ENCODE data around the gene GTF2H4. TPM values are rescaled to one million over a fixed set of nuclear protein-coding genes. Genes with fewer than 3 reads are reported as not detected.

The GTF2H4 gene
- total and polyA plus RNA-seq, 10 of the 15 experiments (the other 5 are each of a cell fraction or from before 2014, with no cell fraction given), result 1.1 to 43.8 (median 18.9) TPM

DNA sequence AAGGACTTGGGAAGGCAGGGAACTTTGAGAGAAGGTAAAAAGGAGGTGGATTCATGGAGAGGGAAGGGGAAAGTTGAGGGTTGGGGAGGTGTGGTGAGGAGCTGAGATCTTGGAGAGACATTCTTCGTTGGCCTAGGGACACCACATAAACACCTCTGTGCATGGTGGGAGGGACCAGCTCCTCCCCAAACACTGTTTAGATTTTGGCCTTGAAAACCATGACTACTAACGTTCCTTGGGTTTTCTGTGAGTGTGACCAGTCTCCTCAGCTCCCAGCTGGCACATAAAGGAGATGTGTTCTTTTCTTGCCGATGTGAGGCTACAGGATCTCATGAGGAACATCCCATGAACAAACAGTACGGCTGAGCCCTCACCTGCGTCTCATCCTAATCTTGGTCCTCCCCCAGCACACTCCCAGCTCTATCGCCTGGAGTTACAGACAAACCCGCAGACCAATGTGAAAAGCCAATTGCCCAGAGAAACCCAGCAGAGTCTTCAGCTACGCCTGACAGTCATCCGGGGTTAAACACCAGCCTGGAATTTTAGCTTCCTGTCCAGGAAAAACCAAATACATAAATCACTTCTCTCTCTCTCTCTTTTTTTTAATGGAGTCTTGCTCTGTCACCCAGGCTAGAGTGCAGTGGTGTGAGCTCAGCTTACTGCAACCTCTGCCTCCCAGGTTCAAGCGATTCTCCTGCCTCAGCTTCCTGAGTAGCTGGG lies 45.7 kb upstream of the GTF2H4 start (continued):
- TF ChIP-seq ESRRA (IDR thresholded peaks at IDR 0.05; ENCODE audit: low read length) (no peak), SMAD5 (IDR thresholded peaks at IDR 0.05; ENCODE audit: low read depth) (no peak), NFIC (IDR thresholded peaks at IDR 0.05; ENCODE audit: low read depth, low read length) (no peak), NRF1 (conservative IDR thresholded peaks at IDR 0.05; ENCODE audit: low read depth, low read length) (no peak)
- TF ChIP-seq, protein P1, sequence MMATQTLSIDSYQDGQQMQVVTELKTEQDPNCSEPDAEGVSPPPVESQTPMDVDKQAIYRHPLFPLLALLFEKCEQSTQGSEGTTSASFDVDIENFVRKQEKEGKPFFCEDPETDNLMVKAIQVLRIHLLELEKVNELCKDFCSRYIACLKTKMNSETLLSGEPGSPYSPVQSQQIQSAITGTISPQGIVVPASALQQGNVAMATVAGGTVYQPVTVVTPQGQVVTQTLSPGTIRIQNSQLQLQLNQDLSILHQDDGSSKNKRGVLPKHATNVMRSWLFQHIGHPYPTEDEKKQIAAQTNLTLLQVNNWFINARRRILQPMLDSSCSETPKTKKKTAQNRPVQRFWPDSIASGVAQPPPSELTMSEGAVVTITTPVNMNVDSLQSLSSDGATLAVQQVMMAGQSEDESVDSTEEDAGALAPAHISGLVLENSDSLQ (IDR thresholded peaks at IDR 0.05), result no peak
- TF ChIP-seq, protein P2, sequence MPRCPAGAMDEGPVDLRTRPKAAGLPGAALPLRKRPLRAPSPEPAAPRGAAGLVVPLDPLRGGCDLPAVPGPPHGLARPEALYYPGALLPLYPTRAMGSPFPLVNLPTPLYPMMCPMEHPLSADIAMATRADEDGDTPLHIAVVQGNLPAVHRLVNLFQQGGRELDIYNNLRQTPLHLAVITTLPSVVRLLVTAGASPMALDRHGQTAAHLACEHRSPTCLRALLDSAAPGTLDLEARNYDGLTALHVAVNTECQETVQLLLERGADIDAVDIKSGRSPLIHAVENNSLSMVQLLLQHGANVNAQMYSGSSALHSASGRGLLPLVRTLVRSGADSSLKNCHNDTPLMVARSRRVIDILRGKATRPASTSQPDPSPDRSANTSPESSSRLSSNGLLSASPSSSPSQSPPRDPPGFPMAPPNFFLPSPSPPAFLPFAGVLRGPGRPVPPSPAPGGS (IDR thresholded peaks at IDR 0.05; ENCODE audit: borderline replicate concordance, insufficient read depth, low read depth, low read length, poor library complexity, severe bottlenecking), result no peak

DNA sequence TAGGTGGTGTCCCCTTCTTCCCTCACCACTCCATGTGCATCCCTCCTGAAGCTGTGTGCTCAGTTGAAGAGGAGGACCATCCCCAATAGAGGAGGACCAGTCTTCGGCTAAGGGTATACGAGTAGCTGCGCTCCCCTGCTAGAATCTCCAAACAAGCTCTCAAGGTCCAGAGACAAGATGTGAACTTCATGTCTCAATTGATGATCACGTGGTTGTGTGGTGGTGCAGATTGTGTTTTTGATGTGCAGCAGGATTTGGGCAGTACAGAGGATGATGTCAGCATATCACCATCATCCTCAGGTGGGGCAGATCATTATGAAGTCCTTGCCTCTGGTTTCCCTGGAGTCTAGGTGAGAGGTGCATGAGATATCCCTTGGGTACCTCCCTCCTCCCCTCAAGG lies 43.7 kb upstream of the GTF2H4 start:
- H3K36me3 ChIP-seq (ENCODE audit: control insufficient read depth in 2 of 2, insufficient read depth in 2 of 2, low read length in 1 of 2), result no peaks in the 10 kb centered on the region
- H2AFZ ChIP-seq (ENCODE audit: control insufficient read depth, low read depth, low read length), result no peak overlapping the region
- H3K4me3 ChIP-seq, result no peak overlapping the region
- ChIA-PET CTCF (no interaction called here), SMC1A (ENCODE audit: uncharacterized antibody, unreplicated experiment) (interaction anchor here (0.6 kb wide), 1 partner anchor 543 kb away, joined by 3 read pairs; no protein-coding TSS in a partner anchor), RAD21 (ENCODE audit: unreplicated experiment) (no interaction called here), POLR2A (no interaction called here)
- FAIRE-seq (no peak), DNase-seq (ENCODE audit: low read depth, low spot score) (no peak), ATAC-seq (no peak)
- no peaks in the 10 kb centered on the region for H3K79me2 ChIP-seq (ENCODE audit: control insufficient read depth, insufficient read depth, low read length)
- in situ Hi-C loops (cut with MboI) (no loop called here), intact Hi-C loops (cut with micrococcal nuclease; ENCODE audit: unreplicated experiment) (no loop called here)
- BruUV-seq (replicated peaks), result no TSS peak
- peaks cover 2% of the 10 kb centered on the region; the same call in 1 of the 3 replicates for H3K9me3 ChIP-seq (replicated peaks; ENCODE audit: control insufficient read depth, insufficient read depth, low read length)
- no peak overlapping the region for H3K9ac ChIP-seq (ENCODE audit: control insufficient read depth, insufficient read depth, low read length)
- WGBS (ENCODE audit: insufficient coverage, insufficient replicate concordance, low lambda C conversion rate, missing lambda C conversion rate), result 75% methylated on average over 4 of the region's 4 CpGs
- H3K4me1 ChIP-seq (ENCODE audit: control insufficient read depth, insufficient read depth, low read length), result no peaks in the 10 kb centered on the region
- no peak overlapping the region for H3K27ac ChIP-seq (ENCODE audit: control insufficient read depth, insufficient read depth)
- H4K20me1 ChIP-seq (ENCODE audit: control insufficient read depth, insufficient read depth), result no peaks in the 10 kb centered on the region
- no peak overlapping the region for H3K4me2 ChIP-seq (ENCODE audit: control insufficient read depth, insufficient read depth)
- H3K27me3 ChIP-seq (replicated peaks in 1 of 2; ENCODE audit: control insufficient read depth in 2 of 2, insufficient read depth in 2 of 2, low read length in 1 of 2), result no peaks in the 10 kb centered on the region
- TF ChIP-seq MEF2B (IDR thresholded peaks at IDR 0.05; ENCODE audit: partially characterized antibody, poor library complexity, severe bottlenecking) (no peak), MTA3 (IDR thresholded peaks at IDR 0.05; ENCODE audit: borderline replicate concordance, low read length) (no peak), ZNF217 (IDR thresholded peaks at IDR 0.05) (no peak), USF2 (IDR thresholded peaks at IDR 0.05; ENCODE audit: borderline replicate concordance, low read depth, low read length) (no peak), SMC3 (IDR thresholded peaks at IDR 0.05; ENCODE audit: borderline replicate concordance, low read length) (no peak), RAD51 (IDR thresholded peaks at IDR 0.05) (no peak), CREB1 (IDR thresholded peaks at IDR 0.05; ENCODE audit: low read depth) (no peak), TCF12 (IDR thresholded peaks at IDR 0.05; ENCODE audit: low read depth, low read length) (no peak), POLR2AphosphoS5 (IDR thresholded peaks at IDR 0.05; ENCODE audit: low read length) (no peak), GATAD2B (conservative IDR thresholded peaks at IDR 0.05; ENCODE audit: low read depth) (no peak)
- TF ChIP-seq, protein P3, sequence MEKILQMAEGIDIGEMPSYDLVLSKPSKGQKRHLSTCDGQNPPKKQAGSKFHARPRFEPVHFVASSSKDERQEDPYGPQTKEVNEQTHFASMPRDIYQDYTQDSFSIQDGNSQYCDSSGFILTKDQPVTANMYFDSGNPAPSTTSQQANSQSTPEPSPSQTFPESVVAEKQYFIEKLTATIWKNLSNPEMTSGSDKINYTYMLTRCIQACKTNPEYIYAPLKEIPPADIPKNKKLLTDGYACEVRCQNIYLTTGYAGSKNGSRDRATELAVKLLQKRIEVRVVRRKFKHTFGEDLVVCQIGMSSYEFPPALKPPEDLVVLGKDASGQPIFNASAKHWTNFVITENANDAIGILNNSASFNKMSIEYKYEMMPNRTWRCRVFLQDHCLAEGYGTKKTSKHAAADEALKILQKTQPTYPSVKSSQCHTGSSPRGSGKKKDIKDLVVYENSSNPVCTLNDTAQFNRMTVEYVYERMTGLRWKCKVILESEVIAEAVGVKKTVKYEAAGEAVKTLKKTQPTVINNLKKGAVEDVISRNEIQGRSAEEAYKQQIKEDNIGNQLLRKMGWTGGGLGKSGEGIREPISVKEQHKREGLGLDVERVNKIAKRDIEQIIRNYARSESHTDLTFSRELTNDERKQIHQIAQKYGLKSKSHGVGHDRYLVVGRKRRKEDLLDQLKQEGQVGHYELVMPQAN (conservative IDR thresholded peaks at IDR 0.05), result no peak
